ENCODE measurements around the gene FAM47E.
"Not testable (repeated sequence)": the region's sequence is repeated elsewhere in the genome, so short reads cannot be mapped to it uniquely, and the experiment has no call there.

FAM47E gene

GRCh38 chr4:76266627-76267026, 15.1 kb downstream of the FAM47E start:
- no peak for DNase-seq (ENCODE audit: extremely low read depth in 1 of 2, low read depth in 1 of 2)

- no peak for DNase-seq (ENCODE audit: extremely low read depth in 1 of 2, low read depth in 1 of 2)
These were observed 16.3 kb downstream of the FAM47E start for GRCh38 chr4:76267811-76268210.

DNA sequence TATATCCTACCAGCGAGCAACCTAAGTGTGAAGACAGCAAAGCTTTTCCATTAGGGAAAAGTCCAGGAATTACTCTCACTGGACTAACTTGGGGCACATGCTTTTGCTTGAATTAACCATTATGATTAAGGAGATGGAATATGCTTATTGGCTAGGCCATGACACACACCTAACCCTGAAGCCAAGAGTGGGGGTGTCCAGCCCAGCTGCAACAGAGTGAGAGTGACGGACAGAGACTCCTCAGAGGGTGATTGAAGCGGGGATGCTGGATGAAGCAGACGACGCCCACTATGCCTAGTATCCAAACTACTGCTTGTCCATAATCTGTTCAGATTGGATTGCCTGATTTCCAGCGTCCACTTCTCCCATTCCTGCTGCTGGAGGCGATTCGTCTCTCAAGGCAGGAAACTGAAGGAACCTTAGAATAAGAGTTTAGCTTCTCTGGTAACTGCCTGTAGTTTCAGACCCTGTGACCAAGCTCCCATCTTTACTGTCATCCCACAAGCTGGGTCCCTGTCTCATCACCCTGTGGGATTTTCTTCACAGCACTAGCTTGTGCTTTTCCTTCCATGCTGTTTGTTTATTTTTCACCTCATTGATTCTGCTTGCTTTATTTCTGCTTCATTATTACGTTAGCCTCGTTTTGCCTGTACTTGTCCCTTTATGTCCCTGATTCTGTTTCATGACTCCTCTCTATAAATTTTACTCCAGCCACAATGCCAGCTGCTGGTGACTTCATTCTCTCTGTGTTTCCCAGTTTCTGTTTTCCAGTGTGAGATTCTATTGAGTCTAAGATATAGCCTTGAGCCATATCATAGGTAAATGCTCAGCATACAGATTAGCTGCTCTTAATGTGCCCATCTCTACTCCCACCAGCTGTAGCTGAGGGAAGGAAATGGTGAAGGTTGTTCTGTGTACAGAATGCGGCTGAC, 19.0 kb downstream of the FAM47E start:
- DNase-seq (ENCODE audit: extremely low read depth in 1 of 2, low read depth in 1 of 2): no peak

- no peak for DNase-seq (ENCODE audit: extremely low read depth in 1 of 2, low read depth in 1 of 2)
These were observed 19.7 kb downstream of the FAM47E start for GRCh38 chr4:76271248-76271647.

DNA sequence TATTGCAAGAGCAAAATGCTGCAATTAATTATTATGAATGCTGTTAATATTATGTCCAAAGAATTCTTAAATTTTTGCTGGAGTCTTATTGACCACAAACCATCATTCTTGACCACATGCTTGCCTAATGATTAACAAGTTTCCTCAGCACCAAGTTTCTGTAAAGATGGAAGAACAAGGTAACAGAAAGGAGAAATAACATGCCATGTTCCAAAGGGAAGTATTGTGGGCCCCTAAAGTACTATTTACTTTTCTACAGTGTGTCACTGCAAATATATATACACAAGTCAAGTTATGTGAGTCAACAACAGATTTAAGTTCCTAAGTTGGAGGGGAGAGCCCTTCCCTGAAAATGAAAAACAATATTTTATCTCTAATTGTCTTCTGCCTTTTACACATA, 20.6 kb downstream of the FAM47E start:
- DNase-seq (ENCODE audit: extremely low read depth in 1 of 2, low read depth in 1 of 2): no peak

DNA sequence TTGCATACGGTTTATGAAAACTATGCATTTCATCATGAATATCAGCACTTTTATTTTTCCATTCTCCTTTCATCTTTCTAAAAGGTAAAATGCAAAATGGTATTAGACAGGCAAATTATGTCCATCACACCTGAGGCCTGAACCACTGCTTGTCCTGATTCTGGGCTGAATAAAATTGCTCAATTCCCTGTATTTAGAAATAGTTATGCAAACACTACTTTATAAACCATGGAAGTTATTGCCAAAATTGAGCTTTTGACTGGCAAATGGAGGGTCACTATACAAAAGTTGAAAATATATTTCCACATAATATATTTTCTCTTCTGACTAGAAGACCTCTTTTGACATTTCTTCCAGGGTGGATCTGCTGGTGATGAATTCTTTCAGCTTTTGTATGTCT, 21.1 kb downstream of the FAM47E start:
- no peak for DNase-seq (ENCODE audit: extremely low read depth in 1 of 2, low read depth in 1 of 2)

GRCh38 chr4:76272999-76273398, 21.5 kb downstream of the FAM47E start:
- DNase-seq (ENCODE audit: extremely low read depth in 1 of 2, low read depth in 1 of 2): no peak

- DNase-seq (ENCODE audit: extremely low read depth in 1 of 2, low read depth in 1 of 2): no peak
These were observed 24.1 kb downstream of the FAM47E start for GRCh38 chr4:76275486-76276124.

DNA sequence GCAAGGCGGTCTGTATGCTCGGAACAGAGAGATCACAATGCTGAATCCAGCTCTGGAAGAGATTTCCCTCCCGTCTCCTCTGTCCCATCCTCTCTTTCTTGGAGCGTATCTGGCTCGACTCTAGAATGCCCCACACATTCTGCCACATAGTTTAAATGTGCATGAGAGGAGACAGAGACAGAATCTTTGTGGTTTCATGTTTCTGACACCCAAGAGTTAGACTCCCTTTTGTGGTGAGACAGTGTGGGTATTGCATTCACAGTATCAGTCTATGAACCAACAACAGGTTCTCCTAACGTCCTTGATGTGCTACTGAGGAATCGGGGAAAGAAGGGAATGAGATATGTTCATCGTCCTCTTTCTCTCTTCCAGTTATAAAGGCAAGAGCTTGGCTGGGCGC, 25.3 kb downstream of the FAM47E start:
- DNase-seq (ENCODE audit: extremely low read depth in 1 of 2, low read depth in 1 of 2): no peak

DNA sequence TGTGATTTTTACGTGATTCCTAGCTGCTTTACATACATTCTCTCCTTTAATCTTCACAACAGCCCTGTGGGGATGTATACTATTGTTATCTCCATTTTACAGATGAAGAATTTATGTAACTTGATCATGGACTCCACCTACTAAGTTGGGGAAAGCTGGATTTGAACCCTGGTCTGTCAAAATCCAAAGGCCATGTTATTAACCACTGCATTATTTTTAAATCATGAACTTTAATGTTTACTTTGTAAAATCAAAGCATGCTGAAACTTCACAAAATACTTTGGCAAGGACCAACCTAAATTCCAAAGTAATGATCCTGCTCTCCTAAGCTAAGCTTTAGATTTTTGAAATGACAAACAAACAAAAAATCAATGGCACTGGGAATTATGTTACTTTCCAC, 26.1 kb downstream of the FAM47E start:
- no peak for DNase-seq (ENCODE audit: extremely low read depth in 1 of 2, low read depth in 1 of 2)

- DNase-seq (ENCODE audit: extremely low read depth in 1 of 2, low read depth in 1 of 2): no peak
These were observed 27.1 kb downstream of the FAM47E start for GRCh38 chr4:76278583-76278982.

DNA sequence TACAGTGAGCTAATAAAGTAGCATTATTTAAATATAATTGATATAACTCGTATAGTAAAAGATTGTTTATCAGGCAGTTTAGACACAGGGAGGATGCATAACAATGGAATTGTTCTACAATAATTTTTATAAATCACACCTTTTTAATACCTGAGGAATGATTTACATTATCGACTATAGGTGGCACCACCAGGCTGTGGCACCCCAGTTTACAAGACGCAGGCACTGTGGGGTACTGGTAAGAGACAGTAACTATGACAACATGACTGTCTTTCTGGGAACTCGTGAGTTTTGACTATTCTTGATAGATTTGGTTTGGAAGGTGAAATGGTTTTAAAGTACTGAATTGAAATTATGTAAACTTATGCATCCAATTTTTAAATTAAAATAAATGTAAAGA, 27.9 kb downstream of the FAM47E start:
- peak in 1 of 2 donors; percentile 2 for DNase-seq (ENCODE audit: extremely low read depth in 1 of 2, low read depth in 1 of 2)

- DNase-seq (ENCODE audit: extremely low read depth in 1 of 2, low read depth in 1 of 2): no peak
These were observed 29.2 kb downstream of the FAM47E start for GRCh38 chr4:76280488-76281441.

- DNase-seq (ENCODE audit: extremely low read depth in 1 of 2, low read depth in 1 of 2): not testable (repeated sequence)
These were observed 30.1 kb downstream of the FAM47E start for GRCh38 chr4:76281594-76281993.

DNA sequence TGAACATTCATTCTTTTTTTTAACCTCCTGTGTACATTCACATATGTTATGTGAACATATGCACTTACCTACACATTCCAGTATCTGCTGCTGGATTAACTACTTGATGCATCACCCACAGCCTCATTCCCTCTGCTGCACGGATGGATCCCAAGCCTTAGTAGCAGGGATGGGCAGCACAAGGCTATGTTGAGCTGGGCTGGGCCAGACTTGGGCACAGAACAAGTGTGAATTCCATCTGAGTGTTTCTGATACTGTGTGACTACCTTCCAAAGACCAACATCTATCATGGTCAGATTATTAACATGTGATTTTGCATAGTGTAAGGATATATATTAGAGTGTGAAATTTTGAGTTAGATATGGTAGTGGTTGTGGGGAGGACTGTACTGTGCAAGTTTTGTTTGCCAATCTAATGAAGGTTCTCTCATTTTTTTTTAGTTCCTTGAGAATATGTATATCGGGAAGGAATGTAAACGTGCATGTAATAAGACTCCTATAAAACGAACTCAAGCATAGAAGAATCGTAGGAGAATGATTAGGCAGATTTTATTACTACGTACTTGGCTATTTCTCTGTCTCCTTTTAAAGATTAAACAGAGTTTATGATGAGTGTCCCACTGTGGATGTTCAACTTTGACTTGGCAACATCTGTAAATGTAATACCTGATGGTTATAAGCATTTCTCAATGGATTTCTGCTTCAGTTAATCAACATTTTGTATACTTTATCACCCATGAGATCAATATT, 31.6 kb downstream of the FAM47E start:
- no peak for DNase-seq (ENCODE audit: extremely low read depth in 1 of 2, low read depth in 1 of 2)

GRCh38 chr4:76283900-76284299, 32.4 kb downstream of the FAM47E start:
- DNase-seq (ENCODE audit: extremely low read depth in 1 of 2, low read depth in 1 of 2): no peak

GRCh38 chr4:76287811-76288210, 36.3 kb downstream of the FAM47E start:
- not testable (repeated sequence) for DNase-seq (ENCODE audit: extremely low read depth in 1 of 2, low read depth in 1 of 2)

DNA sequence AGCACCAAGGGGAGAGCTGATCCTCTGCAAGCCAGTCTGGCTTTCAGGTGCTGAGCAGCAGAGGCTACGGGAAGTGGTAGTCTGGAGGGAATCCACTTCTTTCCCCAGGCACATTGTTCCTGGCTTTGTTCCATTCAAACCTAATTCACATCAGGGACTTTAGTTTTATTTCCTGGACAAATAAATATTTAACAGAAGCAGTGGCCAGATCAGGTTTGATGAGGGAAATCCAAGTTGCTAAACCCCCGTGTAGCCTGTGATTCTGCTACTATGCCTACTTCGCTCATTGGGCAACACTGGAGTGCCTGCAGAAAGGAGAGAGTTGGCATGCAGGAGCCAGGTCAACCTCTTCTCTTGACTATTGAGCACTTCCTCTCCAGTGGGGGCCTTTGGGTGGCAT, 41.2 kb downstream of the FAM47E start:
- DNase-seq (ENCODE audit: extremely low read depth in 1 of 2, low read depth in 1 of 2): no peak

DNA sequence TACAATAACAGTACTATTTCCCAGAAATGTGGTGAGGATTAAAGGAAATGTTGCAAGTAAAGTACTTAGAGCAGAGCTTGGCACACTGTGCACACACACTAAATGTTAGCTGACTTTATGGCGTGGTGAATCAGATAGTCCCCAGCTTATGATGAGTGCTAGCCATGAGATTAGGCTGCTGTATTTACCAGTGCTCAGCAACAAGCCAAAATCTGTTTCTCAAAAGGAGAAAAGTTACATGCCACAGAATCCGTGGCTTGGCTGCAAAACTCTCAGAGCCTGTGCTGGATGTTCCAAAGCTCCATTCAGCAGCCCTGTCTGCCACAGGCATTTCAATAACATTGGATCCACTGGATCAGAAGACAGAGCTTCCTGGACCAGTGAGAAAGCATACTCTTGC, 42.3 kb downstream of the FAM47E start:
- DNase-seq (ENCODE audit: extremely low read depth in 1 of 2, low read depth in 1 of 2): no peak

DNA sequence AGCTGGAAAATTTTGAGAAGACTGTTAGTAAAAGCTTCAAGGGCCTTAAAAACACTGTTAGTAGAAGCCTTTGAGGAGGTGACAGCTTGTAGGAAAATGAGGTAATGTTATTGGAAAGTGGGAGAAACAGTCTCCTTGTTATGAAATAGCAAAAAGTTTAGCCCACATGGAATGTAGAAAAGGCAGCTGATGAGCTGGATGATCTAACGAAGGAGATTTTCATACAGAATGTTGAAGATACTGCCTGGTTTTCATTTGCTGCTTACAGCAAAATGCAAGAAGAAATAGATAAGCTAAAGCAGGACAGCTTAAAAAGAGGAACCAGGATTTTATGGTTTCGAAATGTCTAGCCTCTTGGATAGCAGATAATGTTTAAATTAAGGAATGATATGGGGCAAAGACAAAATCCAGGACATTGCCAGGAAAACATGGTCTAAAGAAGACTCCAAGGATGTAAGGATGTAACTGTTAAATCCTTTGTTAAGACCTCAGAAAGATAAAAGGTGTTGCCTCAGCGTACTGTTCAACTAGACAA, 44.8 kb downstream of the FAM47E start:
- no peak for DNase-seq (ENCODE audit: extremely low read depth in 1 of 2, low read depth in 1 of 2)

Measured in activated CD8-positive, alpha-beta memory T cell treated with anti-CD3 and anti-CD28 coated beads for 1 hour (primary cell).